Fibroblast of gingiva (primary cell): ENCODE data around the gene CA11.
A peak's percentile ranks its signal among the peaks of the same experiment; 100 is the strongest.
"Not testable (repeated sequence)": the region's sequence is repeated elsewhere in the genome, so short reads cannot be mapped to it uniquely, and the experiment has no call there.

Experiments used
- DNase-seq: peaks from one replicate; pipeline ENCODE4 v3.0.0-alpha.2; 2011; ENCODE audit warnings: low read depth

Gene CA11

DNA sequence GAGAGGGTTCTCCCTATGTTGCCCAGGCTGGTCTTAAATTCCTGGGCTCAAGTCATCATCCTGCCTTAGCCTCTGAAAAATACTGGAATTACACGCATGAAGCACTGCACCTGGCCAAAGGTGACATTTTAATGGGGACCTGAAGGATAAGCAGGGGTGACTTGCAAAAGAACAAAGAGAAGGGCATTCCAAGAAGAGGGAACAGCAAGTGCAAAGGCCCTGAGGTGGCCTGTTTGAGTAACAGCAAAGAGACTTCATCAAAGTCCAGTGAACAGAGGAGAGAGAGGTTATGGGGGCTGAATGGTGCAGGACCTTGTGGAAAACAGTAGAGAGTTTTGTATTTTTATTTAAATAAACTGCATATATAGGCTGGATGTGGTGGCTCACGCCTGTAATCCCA, 4.1 kb downstream of the CA11 start:
- DNase-seq, result no peak

DNA sequence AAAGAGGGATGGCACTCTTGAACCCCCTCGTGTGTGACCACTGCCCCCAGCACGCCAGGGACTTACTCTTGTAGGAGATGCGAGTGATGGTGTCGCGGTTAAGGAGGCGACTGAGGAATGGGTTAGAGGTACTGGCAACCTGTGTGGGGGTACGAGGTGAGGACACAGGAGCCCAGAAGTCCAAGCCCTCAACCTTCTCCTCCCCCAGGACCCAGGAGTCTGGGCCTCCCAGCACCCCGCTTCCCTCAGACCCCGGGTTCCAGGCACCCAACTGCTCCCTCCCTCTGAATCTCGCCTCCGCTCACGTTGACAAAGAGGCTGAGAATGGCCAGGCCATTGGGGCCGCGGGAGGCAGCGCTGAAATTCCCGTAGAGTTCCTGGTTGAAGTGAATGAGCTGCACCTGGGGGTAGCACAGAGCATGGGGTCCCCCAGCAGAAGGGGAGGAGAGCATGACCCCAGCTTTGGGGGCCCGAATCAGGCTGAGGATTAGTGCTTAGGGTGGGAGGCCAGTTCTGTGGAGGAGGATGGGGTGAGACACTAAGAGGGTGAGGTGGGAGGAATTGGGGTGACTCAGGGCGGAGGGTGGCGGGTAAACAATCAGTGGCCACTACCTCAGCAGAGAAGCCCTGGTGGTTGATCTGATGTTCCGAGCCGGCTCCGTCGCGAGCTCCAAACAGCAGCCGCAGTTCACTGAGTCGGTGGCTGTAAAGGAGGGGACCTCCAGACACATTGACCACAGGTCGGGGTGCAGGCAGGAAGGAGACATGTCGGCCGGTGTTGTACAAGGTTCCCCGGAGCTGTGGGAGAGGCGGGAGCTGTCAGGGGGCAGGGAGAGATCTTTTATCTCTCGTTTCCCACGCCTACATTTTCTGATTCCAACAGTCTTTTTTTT, 6.3 kb downstream of the CA11 start:
- DNase-seq, result no peak

DNA sequence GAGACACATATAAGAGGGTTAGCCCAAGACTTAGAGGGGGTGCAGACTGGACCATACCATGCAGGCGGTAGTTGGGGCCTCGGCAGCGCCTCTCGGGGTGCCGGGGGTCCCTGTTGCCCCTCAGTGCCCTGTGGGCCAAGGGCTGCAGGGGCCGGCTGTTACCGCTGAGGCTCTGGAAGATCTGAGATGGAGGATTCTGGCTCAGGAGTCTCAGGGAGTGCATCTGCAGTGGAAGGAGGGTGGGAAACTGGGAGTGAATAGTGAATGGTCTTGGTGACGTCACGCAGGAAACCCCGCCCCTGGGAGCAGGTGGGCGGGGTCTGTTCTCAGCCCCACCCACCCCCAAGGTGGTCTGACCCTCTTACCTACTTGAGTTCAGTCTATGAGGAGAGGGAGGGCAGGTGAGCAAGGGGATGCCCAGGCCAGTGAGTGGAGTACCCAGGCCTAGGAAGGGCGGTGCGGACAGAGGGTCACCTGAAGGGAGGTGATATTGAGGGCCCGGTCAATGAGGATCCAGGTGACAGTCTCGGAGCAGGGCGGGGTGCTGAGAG, 7.1 kb downstream of the CA11 start:
- no peak for DNase-seq

DNA sequence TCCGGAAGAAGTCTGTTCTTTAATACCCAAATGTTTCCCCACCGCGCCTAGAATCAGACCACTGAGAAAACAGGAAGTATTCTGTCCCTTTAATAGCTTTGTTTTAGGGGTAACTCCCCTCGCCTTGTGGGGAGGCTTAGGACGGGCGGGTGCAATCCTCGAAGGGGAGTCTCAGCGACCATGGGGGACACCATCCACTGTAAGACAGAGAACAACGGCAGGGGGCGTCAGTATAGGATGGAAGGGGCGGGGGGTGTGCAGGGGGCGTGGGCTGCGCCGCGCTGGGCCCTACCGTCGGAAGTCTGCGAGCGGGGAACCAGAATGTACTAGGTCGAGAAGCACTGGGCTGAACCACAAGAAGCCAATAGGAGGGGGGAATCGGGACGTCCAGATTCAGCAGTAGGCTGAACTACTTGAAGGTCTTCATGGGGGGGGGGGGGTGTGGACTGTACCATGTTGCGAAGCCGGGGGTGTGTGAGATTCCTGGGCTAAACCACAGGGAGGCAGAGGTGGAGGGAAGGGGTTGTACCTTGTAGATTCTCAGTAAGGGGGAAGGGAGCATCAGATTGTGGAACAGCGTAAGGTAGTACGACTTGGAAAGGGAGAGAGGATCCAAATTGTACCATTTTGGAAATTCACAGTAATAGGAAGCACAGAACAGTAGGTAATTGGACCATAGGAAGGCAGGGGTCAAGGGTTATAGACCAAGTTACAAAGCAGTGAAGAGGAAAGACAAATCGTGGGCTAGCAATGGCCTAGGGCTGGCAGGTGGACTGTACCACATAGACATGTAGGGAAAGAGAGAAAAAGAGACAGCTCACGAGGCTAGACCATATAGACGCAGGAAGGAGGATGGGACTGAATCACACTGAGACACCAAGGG, 7.8 kb downstream of the CA11 start:
- DNase-seq, result peak; percentile 94

DNA sequence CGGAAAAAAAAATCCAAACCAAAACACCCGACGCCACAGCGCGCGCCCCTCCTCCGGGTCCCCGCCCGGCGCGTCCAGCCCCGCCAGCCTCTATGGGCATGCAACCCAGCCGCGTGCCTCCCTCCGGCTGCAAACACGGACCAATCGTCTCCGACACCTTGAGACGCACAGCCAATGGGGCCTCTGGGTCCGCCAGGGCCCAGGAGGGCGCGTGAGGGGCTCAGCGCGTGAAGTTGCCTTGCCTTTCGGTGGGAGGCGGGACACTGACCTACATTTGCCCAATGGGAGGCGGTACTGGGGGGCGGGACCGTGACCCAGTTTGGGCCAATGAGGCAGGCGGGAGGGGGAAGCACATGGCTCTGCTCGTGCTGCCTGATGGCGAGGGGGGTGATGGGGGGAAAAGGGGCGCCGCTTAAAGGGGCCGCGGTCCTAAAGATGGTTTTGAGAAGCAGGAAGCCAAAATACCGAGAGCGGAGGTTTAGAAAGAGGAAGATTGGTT, 8.5 kb downstream of the CA11 start:
- peak; percentile 98 for DNase-seq

DNA sequence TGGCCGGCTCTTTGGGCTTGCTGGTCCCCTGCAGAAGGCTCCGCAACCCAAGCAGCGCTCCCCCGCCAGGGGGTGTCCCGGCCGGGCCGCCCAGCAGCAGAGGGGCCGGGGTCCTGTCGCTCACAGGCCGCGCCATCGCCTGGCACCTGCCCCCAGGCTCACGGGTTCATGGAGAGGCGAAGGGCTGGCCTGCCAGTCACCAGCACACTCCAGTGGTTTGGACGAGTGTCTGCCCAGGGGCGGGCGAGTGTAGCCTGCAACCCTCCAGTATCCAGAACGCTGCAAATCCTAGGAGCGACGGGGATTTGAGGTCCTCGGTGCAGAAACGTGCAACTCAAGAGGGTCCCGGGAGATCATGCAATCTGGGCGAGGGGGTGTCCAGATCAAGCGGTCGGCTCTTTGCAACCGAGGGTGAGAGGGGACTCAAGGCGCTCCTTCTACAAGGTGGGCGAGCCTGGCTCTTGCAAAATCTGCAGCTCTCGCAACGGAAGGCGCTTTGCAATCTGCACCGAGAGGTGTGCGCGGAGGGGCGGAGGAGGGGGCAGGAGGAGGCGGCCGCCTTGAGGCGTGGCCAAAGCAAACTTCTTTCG, 9.0 kb downstream of the CA11 start, which contains the start of gene DBP:
TSS of gene DBP (minus strand) at position 521 of the 590 bp plus-strand sequence. CDS start at position 136, 385 bp downstream.
- no peak for DNase-seq

DNA sequence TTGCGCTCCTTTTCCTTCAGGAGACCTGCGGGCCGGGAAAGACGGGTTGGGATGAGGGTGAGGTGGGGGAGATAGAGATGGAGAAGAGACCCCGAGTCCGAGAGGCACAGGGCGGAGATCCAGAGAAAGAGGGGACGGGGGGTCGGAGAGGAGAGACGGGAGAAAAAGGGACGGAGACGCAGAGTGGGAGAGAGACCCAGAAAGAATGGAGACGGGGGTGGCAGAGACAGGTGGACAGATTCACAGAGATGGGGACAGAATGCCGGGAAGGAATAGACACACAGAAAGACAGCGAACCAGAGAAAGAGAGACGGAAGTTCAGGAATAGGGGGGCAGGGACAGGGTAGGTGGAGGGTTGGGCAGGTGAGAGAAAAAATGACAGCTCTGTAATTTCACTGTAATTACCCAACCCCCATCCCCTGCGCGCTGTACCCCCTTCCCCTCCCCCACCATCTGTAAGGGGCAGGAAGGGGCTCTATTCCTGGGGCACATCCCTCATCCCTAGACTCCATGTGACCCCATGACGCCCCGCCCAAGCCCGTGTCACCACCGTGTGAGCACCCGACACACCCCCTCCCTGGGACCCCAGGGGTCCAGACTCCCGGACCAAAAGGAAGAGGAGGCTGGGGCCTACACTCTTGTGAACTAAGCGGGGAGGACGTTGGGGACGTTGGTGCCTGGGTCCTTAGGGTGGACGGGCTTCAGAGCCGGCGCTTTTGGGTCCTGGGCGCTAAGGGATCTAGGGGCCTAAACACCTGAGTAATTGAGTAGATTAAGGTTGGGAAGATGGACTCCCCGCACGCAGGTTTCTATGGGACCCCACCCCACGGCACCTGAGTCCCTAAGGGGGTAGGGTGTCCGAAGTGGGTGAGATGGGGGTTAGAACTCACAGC, 9.8 kb downstream of the CA11 start:
- no peak for DNase-seq

DNA sequence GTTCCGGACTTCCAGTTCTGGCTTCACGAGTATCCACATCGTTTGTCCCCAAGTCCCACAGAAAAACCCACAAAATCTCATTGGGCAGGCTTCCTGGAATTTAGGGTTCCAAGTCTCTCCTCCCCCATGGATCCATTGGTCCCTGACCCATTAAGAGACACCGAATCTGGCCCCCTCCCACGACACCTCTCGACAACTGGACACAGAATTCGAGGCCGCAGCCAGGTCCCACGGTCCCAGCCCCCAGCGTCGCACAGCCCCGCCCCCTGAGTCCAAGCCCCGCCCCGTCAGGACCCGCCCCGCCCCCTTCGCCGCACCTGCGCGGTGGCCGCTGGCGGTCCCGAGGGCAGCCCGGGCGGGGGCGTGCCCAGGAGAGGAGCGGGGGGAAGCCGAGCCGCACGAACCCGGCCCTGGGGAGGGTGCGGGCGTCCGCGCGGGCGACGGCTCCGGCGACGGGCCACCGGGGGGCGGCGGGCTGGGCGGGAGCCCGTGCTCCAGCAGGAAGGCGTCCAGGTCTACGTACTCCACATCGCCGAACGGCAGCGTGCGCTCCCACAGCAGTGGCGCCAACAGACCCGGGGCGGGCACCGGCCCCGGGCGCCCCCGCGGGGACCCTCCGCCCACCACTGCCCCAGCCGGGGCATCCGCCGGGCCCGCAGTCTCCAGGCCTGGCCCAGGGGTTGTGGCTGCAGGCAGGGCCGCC, 10.6 kb downstream of the CA11 start:
- DNase-seq, result no peak

DNA sequence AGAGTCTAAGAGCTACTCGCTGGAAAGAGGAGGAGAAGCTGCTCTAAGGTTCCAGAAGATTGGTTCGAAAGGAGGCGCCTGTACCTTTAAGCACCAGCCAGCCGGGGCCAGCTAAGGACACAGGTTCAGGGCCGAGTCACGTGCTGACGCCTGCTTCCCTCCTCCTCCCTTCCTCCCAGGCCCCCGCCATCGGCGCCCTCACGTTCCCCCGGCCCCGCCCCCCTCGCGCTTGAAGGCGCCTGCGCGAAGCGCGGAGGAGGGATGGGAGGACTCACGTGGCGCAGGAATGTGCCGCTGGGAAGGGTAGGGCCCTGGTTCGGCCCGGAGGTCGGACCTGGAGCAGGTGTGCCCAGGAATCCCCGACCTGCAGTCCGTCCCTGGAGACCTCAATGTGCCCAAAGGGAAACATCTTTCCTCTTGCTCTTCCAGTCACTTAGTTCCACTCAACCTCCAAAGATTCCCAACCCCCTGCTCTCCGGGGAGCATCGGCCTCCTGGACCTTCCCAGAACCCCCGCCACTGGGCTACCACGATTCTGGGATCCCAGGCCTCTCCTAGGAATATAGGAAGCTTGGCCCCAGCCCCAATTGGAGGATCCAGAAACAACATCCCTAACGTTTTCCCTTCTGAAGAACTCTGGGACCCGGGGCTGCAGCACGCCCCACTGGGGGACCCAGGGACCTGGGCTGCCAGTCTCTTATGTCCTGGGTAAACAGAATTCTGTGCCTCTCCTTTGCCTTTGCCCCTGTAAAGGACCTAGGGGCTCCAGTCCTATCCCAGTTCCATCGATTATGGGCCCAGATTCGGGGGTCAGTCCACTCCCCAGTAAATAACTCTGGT, 11.3 kb downstream of the CA11 start:
- peak; percentile 95 for DNase-seq

DNA sequence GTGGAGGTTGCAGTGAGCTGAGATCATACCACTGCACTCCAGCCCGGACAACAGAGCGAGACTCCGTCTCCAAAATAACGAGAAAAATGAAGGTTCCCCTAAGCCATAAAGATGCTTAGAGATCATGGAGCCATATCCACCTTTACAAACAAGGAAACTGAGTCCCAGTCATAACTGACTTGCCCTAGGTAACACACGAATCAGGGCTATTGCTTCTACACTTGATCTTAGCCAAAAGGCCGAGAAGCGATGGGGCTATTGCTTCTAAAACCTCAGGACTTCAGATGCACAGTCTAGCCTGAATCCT, 12.0 kb downstream of the CA11 start:
- DNase-seq, result no peak

DNA sequence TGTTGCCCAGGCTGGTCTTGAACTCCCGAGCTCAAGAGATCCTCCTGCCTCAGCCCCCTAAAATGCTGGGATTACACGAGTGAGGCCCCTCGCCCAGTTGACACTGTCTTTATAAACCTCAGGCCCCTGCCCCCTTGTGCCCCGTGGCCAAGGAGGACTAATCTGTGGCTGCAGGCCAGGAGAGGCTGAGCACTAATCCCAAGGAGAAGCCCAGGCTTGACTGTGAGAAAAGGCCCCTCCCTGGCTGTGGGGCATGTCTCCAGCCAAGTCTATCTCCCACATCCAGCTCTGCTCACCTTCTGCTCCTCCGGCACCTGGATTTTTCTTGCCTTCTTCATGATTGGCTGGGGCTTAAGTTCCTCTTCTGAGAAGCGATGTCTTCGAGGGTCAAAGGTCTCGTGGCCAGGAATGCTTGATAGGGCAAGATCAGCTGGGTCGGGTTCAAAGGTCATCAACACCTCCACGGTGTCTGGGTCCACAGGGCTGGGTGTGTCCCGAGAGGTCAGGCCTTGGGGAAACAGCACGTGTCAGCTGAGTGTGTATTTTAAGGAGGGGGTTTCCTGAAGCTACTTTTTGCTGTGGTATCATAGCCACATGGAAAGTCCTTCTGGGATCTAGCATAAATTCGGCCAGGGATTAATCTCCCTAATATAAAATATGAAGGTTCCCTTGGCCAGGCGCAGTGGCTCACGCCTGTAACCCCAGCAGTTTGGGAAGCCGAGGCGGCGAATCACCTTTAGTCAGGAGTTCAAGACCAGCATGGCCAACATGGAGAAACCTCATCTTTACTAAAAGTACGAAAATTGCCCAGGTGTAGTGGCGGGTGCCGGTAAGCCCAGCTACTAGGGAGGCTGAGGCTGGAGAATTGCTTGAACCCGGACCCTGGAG, 12.6 kb downstream of the CA11 start:
- DNase-seq, result no peak

DNA sequence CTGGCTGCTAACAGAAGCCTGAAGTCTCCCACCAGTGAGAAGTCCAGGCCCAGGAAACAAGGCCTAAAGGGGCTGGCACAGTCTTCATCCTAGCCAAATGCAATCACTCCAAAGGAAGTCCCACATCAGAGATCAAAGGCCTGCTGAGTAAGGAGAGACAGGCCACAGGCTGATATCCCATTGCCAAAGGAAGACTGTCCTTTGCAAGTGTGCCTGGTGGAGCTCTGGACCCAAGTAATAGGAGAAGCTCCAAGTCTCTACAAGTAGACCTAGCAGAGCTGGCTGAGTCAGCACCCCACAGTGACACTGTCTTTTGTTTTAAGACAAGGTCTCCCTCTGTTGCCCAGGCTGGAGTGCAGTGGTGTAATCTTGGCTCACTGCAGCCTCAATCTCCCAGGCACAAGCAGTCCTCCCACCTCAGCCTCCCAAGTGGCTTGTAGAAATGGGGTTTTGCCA, 13.3 kb downstream of the CA11 start:
- DNase-seq, result no peak

DNA sequence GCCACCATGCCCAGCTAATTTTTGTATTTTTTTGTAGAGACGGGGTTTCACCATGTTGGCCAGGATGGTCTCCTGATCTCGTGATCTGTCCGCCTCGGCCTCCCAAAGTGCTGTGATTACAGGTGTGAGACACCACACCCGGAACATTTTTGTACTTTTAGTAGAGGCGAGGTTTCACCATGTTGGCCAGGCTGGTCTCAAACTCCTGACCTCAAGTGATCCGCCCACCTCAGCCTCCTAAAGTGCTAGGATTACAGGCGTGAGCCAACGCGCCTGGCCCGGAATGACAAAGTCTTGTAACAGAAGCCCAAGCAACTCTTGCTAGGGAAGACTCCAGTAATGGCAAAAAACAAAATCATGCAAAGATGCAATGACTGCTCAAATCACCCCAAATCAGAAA, 13.7 kb downstream of the CA11 start:
- not testable (repeated sequence) for DNase-seq

DNA sequence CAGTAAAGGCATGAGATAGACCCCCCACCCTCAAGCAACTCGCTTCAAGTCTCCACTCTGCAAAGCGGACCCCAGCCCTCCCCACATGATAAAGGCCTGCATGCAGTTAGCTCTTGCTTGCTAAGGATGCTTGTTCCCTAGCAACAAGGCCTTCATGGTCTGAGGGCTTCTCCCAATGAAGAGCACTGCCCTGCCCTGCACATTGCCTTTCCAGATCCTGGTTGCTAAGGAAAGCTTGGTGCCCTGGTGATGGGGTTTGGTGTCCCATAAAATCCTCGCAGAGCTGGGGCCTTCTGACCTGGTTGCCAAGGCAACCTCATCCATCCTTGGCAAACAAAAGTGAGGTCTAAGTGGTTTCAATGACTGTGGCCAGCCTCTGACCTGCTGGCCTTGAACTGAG, 14.8 kb downstream of the CA11 start:
- no peak for DNase-seq

DNA sequence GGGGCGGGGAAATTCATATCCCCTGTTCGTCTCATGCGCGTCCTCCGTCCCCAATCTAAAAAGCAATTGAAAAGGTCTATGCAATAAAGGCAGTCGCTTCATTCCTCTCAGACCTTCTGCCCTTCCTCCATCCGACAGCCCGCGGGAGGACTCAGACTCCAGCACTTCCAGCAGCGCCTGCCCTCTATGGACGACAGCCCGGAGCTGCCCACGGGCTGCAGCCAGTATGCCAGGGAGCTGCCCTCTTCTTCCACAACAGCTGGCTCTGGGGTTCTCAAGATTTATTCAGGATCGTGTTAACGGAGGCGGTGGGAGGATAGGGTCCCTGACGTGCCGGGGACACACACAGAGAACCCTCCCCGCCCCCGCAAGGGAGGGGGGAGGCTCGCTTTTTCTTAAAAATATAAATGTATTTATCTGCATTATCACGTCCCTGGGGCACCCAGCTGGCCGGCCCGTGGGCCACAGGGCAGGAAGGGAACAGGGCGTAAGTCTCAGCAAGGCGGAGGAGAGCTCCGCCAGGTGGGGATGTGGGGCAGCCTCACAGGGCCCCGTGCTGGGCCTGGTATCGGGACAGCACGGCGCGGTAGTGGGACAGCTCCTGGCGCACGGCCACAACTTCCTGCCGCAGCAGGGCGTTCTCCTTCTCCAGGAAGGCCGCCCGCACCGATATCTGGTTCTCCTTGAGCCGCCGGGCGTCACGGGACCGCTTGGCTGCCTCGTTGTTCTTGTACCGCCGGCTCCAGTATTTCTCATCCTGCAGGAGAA, 15.5 kb downstream of the CA11 start:
- peak; percentile 47 for DNase-seq

DNA sequence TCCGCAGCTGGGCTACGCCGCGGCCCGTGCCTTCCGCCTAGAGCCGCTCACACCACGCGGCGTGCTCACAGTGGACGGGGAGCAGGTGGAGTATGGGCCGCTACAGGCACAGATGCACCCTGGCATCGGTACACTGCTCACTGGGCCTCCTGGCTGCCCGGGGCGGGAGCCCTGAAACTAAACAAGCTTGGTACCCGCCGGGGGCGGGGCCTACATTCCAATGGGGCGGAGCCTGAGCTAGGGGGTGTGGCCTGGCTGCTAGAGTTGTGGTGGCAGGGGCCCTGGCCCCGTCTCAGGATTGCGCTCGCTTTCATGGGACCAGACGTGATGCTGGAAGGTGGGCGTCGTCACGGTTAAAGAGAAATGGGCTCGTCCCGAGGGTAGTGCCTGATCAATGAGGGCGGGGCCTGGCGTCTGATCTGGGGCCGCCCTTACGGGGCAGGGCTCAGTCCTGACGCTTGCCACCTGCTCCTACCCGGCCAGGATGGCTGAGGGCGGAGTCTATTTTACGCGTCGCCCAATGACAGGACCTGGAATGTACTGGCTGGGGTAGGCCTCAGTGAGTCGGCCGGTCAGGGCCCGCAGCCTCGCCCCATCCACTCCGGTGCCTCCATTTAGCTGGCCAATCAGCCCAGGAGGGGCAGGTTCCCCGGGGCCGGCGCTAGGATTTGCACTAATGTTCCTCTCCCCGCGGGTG, 16.2 kb downstream of the CA11 start:
- no peak for DNase-seq

DNA sequence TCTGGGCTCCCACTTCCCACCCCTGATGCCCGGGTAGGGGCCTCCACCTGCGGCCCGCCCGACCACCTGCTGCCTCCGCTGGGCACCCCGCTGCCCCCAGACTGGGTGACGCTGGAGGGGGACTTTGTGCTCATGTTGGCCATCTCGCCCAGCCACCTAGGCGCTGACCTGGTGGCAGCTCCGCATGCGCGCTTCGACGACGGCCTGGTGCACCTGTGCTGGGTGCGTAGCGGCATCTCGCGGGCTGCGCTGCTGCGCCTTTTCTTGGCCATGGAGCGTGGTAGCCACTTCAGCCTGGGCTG, 16.7 kb downstream of the CA11 start:
- no peak for DNase-seq
